H1 (cell line): ENCODE data around the gene TMEM116. TPM values are rescaled to one million over a fixed set of nuclear protein-coding genes. Genes with fewer than 3 reads are reported as not detected.

Experiments
- CBX8 ChIP-seq: fragments of 300-800, 300-1000 bp; sonication (generic); IDR thresholded peaks from 2 replicates; pipeline ENCODE4 v1.7.1; 2016; ENCODE audit warnings: low read depth, low read length, borderline replicate concordance
- CEBPB ChIP-seq: IDR thresholded peaks from 2 replicates; pipeline ENCODE4 v1.6.1; 2012; ENCODE audit warnings: low read depth, low read length
- CHD1 ChIP-seq: IDR thresholded peaks from 2 replicates; pipeline ENCODE4 v1.6.1; 2012; ENCODE audit warnings: low read depth, low read length, improper control_type of control experiment
- CHD2 ChIP-seq: IDR thresholded peaks from 2 replicates; pipeline ENCODE4 v1.6.1; 2012; ENCODE audit warnings: low read length, improper control_type of control experiment
- HDAC6 ChIP-seq: IDR thresholded peaks from one replicate; pipeline ENCODE4 v1.7.1; 2012; ENCODE audit warnings: low read depth, mild to moderate bottlenecking, inconsistent platforms, low read length, moderate library complexity
- POU5F1 ChIP-seq: IDR thresholded peaks from 2 replicates; pipeline ENCODE4 v1.6.1; 2011; ENCODE audit warnings: low read depth, mild to moderate bottlenecking, low read length, moderate library complexity
- TAF7 ChIP-seq: optimal IDR thresholded peaks from 2 replicates; pipeline ENCODE3; 2011; ENCODE audit warnings: low read depth, mild to moderate bottlenecking, inconsistent platforms, low read length, moderate library complexity, borderline replicate concordance
- polyA plus RNA-seq, 7 experiments: library from polyadenylated mRNA; depleted of rRNA in 3 of 7; stranded (reverse) in 5 of 7; unstranded in 2 of 7; fragments of >200 nt in 5 of 7; fragments of 200-250 nt in 2 of 7; gene quantifications; 1 replicate in 5 of 7; 2 replicates in 1 of 7; 4 replicates in 1 of 7; pipeline versions ENCODE4 v1.2.1 to v1.2.3, GENCODE V29; 2011 to 2013; ENCODE audit warnings: missing spikeins in 2 of 7, mixed read lengths in 2 of 7
- total RNA-seq: library from RNA; stranded (reverse); fragmentation: NEBNext Ultra II Directional; extraction: Animal tissue kit (Norgen Biotek cat#: 25700); gene quantifications from 2 replicates; pipeline ENCODE4 v1.2.1, GENCODE V29; 2021

The TMEM116 gene
- total and polyA plus RNA-seq, 2 of the 8 experiments (the other 6 are each of a cell fraction or from before 2014, with no cell fraction given): 8.1 to 25.2 TPM

GRCh38 chr12:111975161-111975931 lies 37.6 kb downstream of the TMEM116 start (continued):
- TF ChIP-seq CHD2 (no peak), CEBPB (no peak), POU5F1 (no peak), CHD1 (no peak), CBX8 (no peak), HDAC6 (no peak), TAF7 (no peak)
